ENCODE results near the gene EEF1AKMT3.

- no peak for TF ChIP-seq POLR2A (IDR thresholded peaks at IDR 0.05; ENCODE audit: low read depth, low read length)
- TF ChIP-seq CHD1 (IDR thresholded peaks at IDR 0.05; ENCODE audit: low read depth, low read length): no peak
- no peak for TF ChIP-seq CTCF (conservative IDR thresholded peaks at IDR 0.05; ENCODE audit: low read depth, low read length)
- no peak for TF ChIP-seq NFE2L2 (IDR thresholded peaks at IDR 0.05; ENCODE audit: low read depth, low read length)
- TF ChIP-seq RAD21 (IDR thresholded peaks at IDR 0.05; ENCODE audit: low read length): no peak
- TF ChIP-seq MAZ (IDR thresholded peaks at IDR 0.05; ENCODE audit: borderline replicate concordance, low read depth, low read length): no peak
These were observed 26.9 kb upstream of the EEF1AKMT3 start for GRCh38 chr12:57745485-57745881.
